Measurements from ENCODE around the gene TICAM2.

Gene TICAM2

DNA sequence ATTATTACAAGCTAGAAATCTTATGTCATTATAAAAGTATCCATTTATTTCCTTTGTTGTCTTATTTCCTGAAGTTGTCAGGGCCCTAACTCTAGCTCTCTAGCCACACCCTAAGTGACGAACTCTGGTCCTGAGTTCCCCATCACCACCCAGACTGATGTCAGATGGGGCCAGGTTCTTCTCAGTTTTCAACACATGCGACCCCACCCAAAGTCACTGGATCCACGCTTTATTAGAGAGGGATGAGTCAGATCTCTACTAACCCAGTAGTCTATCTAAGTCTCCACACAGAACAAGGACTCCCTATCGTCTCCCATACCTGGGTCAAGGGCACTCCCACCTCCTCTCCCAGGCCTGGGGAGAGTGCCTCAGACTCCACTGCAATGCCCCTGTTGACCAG, 50.9 kb downstream of the TICAM2 start:
- Histone ChIP-seq H3K36me3 (ENCODE audit: control insufficient read depth in 2 of 2, insufficient read depth in 2 of 2, low read length in 2 of 2) (no peaks in the 10 kb centered on the region), H3K4me3 (ENCODE audit: low read length in 2 of 2) (no peak overlapping the region), H3K9me3 (ENCODE audit: control insufficient read depth in 2 of 2, low read length in 2 of 2) (no peaks in the 10 kb centered on the region), H3K9ac (ENCODE audit: low read length in 2 of 2) (no peak overlapping the region), H3K27ac (ENCODE audit: low read length) (no peak overlapping the region), H3K27me3 (ENCODE audit: control insufficient read depth in 1 of 2, insufficient read depth in 2 of 2, low read length in 2 of 2) (no peaks in the 10 kb centered on the region), H3K4me1 (ENCODE audit: control insufficient read depth, insufficient read depth, low read length) (no peaks in the 10 kb centered on the region)

- H3K9me3 ChIP-seq (ENCODE audit: control insufficient read depth in 2 of 2, low read length in 2 of 2): no peaks in the 10 kb centered on the region
- H3K9ac ChIP-seq (ENCODE audit: low read length in 2 of 2): no peak overlapping the region
- no peaks in the 10 kb centered on the region for H3K27me3 ChIP-seq (ENCODE audit: control insufficient read depth in 1 of 2, insufficient read depth in 2 of 2, low read length in 2 of 2)
- no peaks in the 10 kb centered on the region for H3K4me1 ChIP-seq (ENCODE audit: control insufficient read depth, insufficient read depth, low read length)
- no peak overlapping the region for H3K27ac ChIP-seq (ENCODE audit: low read length)
- no peaks in the 10 kb centered on the region for H3K36me3 ChIP-seq (ENCODE audit: control insufficient read depth in 2 of 2, insufficient read depth in 2 of 2, low read length in 2 of 2)
- no peak overlapping the region for H3K4me3 ChIP-seq (ENCODE audit: low read length in 2 of 2)
Observed at GRCh38 chr5:115549154-115549553, 53.1 kb downstream of the TICAM2 start.

GRCh38 chr5:115548683-115549082, 53.6 kb downstream of the TICAM2 start:
- Histone ChIP-seq H3K4me3 (ENCODE audit: low read length in 2 of 2) (no peak overlapping the region), H3K4me1 (ENCODE audit: control insufficient read depth, insufficient read depth, low read length) (no peaks in the 10 kb centered on the region), H3K36me3 (ENCODE audit: control insufficient read depth in 2 of 2, insufficient read depth in 2 of 2, low read length in 2 of 2) (no peaks in the 10 kb centered on the region), H3K27ac (ENCODE audit: low read length) (no peak overlapping the region), H3K9ac (ENCODE audit: low read length in 2 of 2) (no peak overlapping the region), H3K27me3 (ENCODE audit: control insufficient read depth in 1 of 2, insufficient read depth in 2 of 2, low read length in 2 of 2) (no peaks in the 10 kb centered on the region), H3K9me3 (ENCODE audit: control insufficient read depth in 2 of 2, low read length in 2 of 2) (no peaks in the 10 kb centered on the region)

DNA sequence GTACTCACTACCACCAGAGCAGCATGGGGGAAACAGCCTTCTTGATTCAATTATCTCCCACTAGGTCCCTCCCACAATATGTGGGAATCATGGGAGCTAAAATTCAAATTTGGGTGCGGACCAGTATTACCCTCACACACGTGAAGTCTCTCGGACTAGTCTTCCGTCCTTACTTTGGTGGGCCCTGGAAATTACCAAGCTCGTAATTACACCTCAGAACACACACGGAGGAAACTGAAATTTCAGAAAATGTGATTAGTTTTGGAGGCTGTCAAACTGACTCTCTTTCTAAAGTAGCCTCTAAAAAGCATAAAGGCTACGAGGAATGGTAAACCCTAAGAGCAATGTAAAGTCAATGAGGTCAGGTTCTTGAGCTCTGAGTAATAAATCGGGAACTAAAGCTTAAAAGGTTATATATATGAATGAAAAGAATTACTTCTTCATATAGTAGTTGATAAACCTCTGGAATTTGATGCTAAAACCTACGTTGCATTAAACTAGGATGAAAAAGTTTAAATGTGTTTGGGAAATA, 56.9 kb downstream of the TICAM2 start:
- Histone ChIP-seq H3K9ac (ENCODE audit: low read length in 2 of 2) (peak overlapping the region in 1 of 2 donors; percentile 65), H3K4me1 (ENCODE audit: control insufficient read depth, insufficient read depth, low read length) (no peaks in the 10 kb centered on the region), H3K27me3 (ENCODE audit: control insufficient read depth in 1 of 2, insufficient read depth in 2 of 2, low read length in 2 of 2) (no peaks in the 10 kb centered on the region), H3K27ac (ENCODE audit: low read length) (peak overlapping the region; percentile 56), H3K4me3 (ENCODE audit: low read length in 2 of 2) (peak overlapping the region; percentile 54 to 56), H3K36me3 (ENCODE audit: control insufficient read depth in 2 of 2, insufficient read depth in 2 of 2, low read length in 2 of 2) (no peaks in the 10 kb centered on the region), H3K9me3 (ENCODE audit: control insufficient read depth in 2 of 2, low read length in 2 of 2) (no peaks in the 10 kb centered on the region)

- Histone ChIP-seq H3K27ac (ENCODE audit: low read length) (peak within 1 kb of the TSS; percentile 93), H3K27me3 (ENCODE audit: control insufficient read depth in 1 of 2, insufficient read depth in 2 of 2, low read length in 2 of 2) (no peaks in the 10 kb centered on the region), H3K9ac (ENCODE audit: low read length in 2 of 2) (peak within 1 kb of the TSS; percentile 87 to 93), H3K9me3 (ENCODE audit: control insufficient read depth in 2 of 2, low read length in 2 of 2) (no peaks in the 10 kb centered on the region), H3K36me3 (ENCODE audit: control insufficient read depth in 2 of 2, insufficient read depth in 2 of 2, low read length in 2 of 2) (no peaks in the 10 kb centered on the region), H3K4me1 (ENCODE audit: control insufficient read depth, insufficient read depth, low read length) (no peaks in the 10 kb centered on the region), H3K4me3 (ENCODE audit: low read length in 2 of 2) (peak within 1 kb of the TSS; percentile 80 to 89)
Observed at GRCh38 chr5:115544436-115545350, 57.6 kb downstream of the TICAM2 start, which contains the start of gene FEM1C. Gene FEM1C, minus strand, starts transcription at chr5:115544775. Its CDS starts 1,282 bp downstream, at chr5:115543493.

GRCh38 chr5:115544043-115544435, 58.2 kb downstream of the TICAM2 start:
- Histone ChIP-seq H3K27ac (ENCODE audit: low read length) (peak overlapping the region; percentile 93), H3K4me3 (ENCODE audit: low read length in 2 of 2) (peak overlapping the region; percentile 80 to 89), H3K27me3 (ENCODE audit: control insufficient read depth in 1 of 2, insufficient read depth in 2 of 2, low read length in 2 of 2) (no peaks in the 10 kb centered on the region), H3K36me3 (ENCODE audit: control insufficient read depth in 2 of 2, insufficient read depth in 2 of 2, low read length in 2 of 2) (peaks cover 0 to 2% of the 10 kb centered on the region in 2 donors), H3K4me1 (ENCODE audit: control insufficient read depth, insufficient read depth, low read length) (no peaks in the 10 kb centered on the region), H3K9me3 (ENCODE audit: control insufficient read depth in 2 of 2, low read length in 2 of 2) (no peaks in the 10 kb centered on the region), H3K9ac (ENCODE audit: low read length in 2 of 2) (peak overlapping the region; percentile 87 to 93)

- no peaks in the 10 kb centered on the region for H3K9me3 ChIP-seq (ENCODE audit: control insufficient read depth in 2 of 2, low read length in 2 of 2)
- H3K4me1 ChIP-seq (ENCODE audit: control insufficient read depth, insufficient read depth, low read length): no peaks in the 10 kb centered on the region
- no peaks in the 10 kb centered on the region for H3K27me3 ChIP-seq (ENCODE audit: control insufficient read depth in 1 of 2, insufficient read depth in 2 of 2, low read length in 2 of 2)
Observed at GRCh38 chr5:115543365-115544042, 58.8 kb downstream of the TICAM2 start.

DNA sequence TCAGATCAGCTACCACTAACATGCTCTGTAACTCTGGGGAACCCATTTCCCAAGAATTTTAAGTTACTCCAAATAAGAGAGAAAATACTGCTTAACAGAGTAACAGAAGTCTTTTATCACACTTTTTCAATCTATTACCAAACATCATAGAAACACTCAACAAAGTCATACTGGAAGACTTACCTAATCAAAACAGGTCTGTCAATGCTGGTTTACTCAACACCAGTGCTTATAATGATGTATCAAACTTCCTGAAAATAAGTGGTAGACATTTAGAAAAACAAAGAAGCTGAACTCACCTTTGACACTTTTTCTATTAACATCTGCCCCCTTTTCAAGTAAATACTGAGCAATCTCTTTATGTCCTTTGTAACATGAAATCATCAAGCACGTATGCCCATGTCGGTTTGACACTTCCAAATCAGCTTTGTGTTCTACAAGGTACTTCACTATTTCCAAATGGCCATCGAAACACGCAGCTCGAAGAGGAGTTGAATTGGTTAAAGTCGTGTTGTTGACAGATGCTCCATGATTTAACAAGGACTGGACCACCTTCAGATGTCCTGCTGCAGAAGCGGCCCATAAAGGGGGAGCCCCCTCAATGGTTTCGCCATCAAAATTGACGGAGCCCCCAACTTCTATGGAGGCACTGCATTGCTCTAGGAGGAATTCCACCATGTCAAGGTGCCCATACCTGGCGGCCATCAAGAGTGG, 59.5 kb downstream of the TICAM2 start:
- Histone ChIP-seq H3K9ac (ENCODE audit: low read length in 2 of 2) (peak overlapping the region; percentile 87 to 93), H3K27me3 (ENCODE audit: control insufficient read depth in 1 of 2, insufficient read depth in 2 of 2, low read length in 2 of 2) (no peaks in the 10 kb centered on the region), H3K4me1 (ENCODE audit: control insufficient read depth, insufficient read depth, low read length) (no peaks in the 10 kb centered on the region), H3K36me3 (ENCODE audit: control insufficient read depth in 2 of 2, insufficient read depth in 2 of 2, low read length in 2 of 2) (peaks cover 0 to 8% of the 10 kb centered on the region in 2 donors), H3K9me3 (ENCODE audit: control insufficient read depth in 2 of 2, low read length in 2 of 2) (no peaks in the 10 kb centered on the region), H3K4me3 (ENCODE audit: low read length in 2 of 2) (peak overlapping the region; percentile 80 to 89), H3K27ac (ENCODE audit: low read length) (peak overlapping the region; percentile 93)

More at GRCh38 chr5:115543365-115544042, 58.8 kb downstream of the TICAM2 start:
- Histone ChIP-seq H3K27ac (ENCODE audit: low read length) (peak overlapping the region; percentile 93), H3K4me3 (ENCODE audit: low read length in 2 of 2) (peak overlapping the region; percentile 80 to 89), H3K36me3 (ENCODE audit: control insufficient read depth in 2 of 2, insufficient read depth in 2 of 2, low read length in 2 of 2) (peaks cover 0 to 8% of the 10 kb centered on the region in 2 donors), H3K9ac (ENCODE audit: low read length in 2 of 2) (peak overlapping the region; percentile 87 to 93)

GRCh38 chr5:115542086-115542485, 60.2 kb downstream of the TICAM2 start:
- Histone ChIP-seq H3K9me3 (ENCODE audit: control insufficient read depth in 2 of 2, low read length in 2 of 2) (no peaks in the 10 kb centered on the region), H3K9ac (ENCODE audit: low read length in 2 of 2) (peak overlapping the region in 1 of 2 donors; percentile 93), H3K4me3 (ENCODE audit: low read length in 2 of 2) (peak overlapping the region; percentile 80 to 89), H3K27ac (ENCODE audit: low read length) (peak overlapping the region; percentile 93), H3K27me3 (ENCODE audit: control insufficient read depth in 1 of 2, insufficient read depth in 2 of 2, low read length in 2 of 2) (no peaks in the 10 kb centered on the region), H3K36me3 (ENCODE audit: control insufficient read depth in 2 of 2, insufficient read depth in 2 of 2, low read length in 2 of 2) (peaks cover 0 to 8% of the 10 kb centered on the region in 2 donors), H3K4me1 (ENCODE audit: control insufficient read depth, insufficient read depth, low read length) (no peaks in the 10 kb centered on the region)

GRCh38 chr5:115541611-115542010, 60.7 kb downstream of the TICAM2 start:
- Histone ChIP-seq H3K9ac (ENCODE audit: low read length in 2 of 2) (peak overlapping the region; percentile 43 to 93), H3K27ac (ENCODE audit: low read length) (peak overlapping the region; percentile 6), H3K27me3 (ENCODE audit: control insufficient read depth in 1 of 2, insufficient read depth in 2 of 2, low read length in 2 of 2) (no peaks in the 10 kb centered on the region), H3K9me3 (ENCODE audit: control insufficient read depth in 2 of 2, low read length in 2 of 2) (no peaks in the 10 kb centered on the region), H3K4me1 (ENCODE audit: control insufficient read depth, insufficient read depth, low read length) (no peaks in the 10 kb centered on the region), H3K4me3 (ENCODE audit: low read length in 2 of 2) (peak overlapping the region; percentile 80 to 89), H3K36me3 (ENCODE audit: control insufficient read depth in 2 of 2, insufficient read depth in 2 of 2, low read length in 2 of 2) (peaks cover 0 to 8% of the 10 kb centered on the region in 2 donors)

Data from stomach smooth muscle (tissue), 2 donors.